Nephron progenitor cell (in vitro differentiated cells): ENCODE data around the gene LIN28B.

ENCODE experiments used
- DNase-seq: peaks from one replicate; pipeline ENCODE4 v3.0.0; 2021
- H3K27ac Mint-ChIP-seq: 2 replicates; pipeline ENCODE4 v1.8.0; 2021; ENCODE audit warnings: mild to moderate bottlenecking, moderate library complexity, mixed read lengths
- H3K27me3 Mint-ChIP-seq: 2 replicates; pipeline ENCODE4 v1.8.0; 2021; ENCODE audit warnings: mild to moderate bottlenecking, low read depth, mixed read lengths; ENCODE audit not compliant: poor library complexity
- H3K36me3 Mint-ChIP-seq: 2 replicates; pipeline ENCODE4 v1.8.0; 2021; ENCODE audit warnings: low read depth, mixed read lengths
- H3K4me1 Mint-ChIP-seq: 2 replicates; pipeline ENCODE4 v1.8.0; 2021; ENCODE audit warnings: mixed read lengths
- H3K4me3 Mint-ChIP-seq: 2 replicates; pipeline ENCODE4 v1.8.0; 2021; ENCODE audit warnings: mild to moderate bottlenecking, moderate library complexity, mixed read lengths
- H3K9me3 Mint-ChIP-seq: 2 replicates; pipeline ENCODE4 v1.8.0; 2021; ENCODE audit warnings: mild to moderate bottlenecking, moderate library complexity, mixed read lengths
- CTCF ChIP-seq: fragments of 200-600 bp; sonication (generic); IDR thresholded peaks from 2 replicates; pipeline ENCODE4 v1.5.0; 2021; ENCODE audit warnings: antibody characterized with exemption

LIN28B gene

DNA sequence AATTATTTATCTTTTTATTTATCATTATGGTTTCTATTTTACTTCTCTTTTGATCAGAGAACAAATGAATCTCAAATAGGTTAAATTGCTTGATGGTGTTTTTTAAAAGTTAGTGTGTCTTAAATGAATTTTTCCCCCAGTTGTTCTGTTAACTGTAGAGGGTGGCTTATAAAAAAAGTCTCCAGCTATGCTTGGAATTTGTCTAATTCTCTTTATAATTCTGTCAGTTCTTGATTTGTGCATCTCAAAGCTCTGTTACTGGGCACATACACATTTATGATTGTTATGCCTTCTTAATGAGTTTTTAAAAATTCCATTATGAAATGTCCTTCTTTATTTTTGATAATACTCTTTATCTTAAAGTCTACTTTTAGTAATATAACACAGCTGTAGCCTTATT is 58.0 kb downstream of the LIN28B start:
- DNase-seq, result no peak
- Mint-ChIP-seq H3K27me3 (no peaks in the 10 kb centered on the region), H3K36me3 (peaks cover 51% of the 10 kb centered on the region), H3K4me3 (no peak overlapping the region), H3K27ac (no peak overlapping the region), H3K9me3 (peaks cover 4% of the 10 kb centered on the region), H3K4me1 (no peaks in the 10 kb centered on the region)
- no peak for TF ChIP-seq CTCF

GRCh38 chr6:105015482-105015881 is 58.6 kb downstream of the LIN28B start:
- Mint-ChIP-seq H3K4me3 (no peak overlapping the region), H3K27ac (peak overlapping the region; percentile 71)

DNA sequence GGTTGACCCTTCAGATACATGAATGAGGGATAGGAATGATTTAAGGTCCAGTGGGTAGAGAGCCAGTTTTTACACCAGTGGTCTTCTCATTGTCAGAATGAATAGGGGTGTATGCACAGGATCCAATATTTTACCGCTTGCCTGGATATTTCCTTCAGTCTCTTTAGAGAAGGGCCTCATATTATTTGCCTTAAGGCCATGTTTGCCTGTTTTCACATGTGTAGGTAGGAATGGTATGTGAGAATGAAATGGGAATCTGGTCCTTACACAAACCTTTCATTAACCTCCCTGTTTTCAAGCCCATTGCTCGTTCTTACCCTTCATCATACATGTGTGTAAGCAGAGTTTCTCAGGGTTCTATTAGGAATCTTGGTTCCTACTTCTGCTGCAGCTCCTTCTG is 62.4 kb downstream of the LIN28B start:
- H3K4me1 Mint-ChIP-seq, result peaks cover 19% of the 10 kb centered on the region
- H3K27ac Mint-ChIP-seq, result peak overlapping the region; percentile 50
- no peaks in the 10 kb centered on the region for H3K9me3 Mint-ChIP-seq
- peaks cover 22% of the 10 kb centered on the region for H3K36me3 Mint-ChIP-seq
- no peak overlapping the region for H3K4me3 Mint-ChIP-seq
- no peak for DNase-seq
- TF ChIP-seq CTCF, result no peak
- no peaks in the 10 kb centered on the region for H3K27me3 Mint-ChIP-seq

More at GRCh38 chr6:105015482-105015881, 58.6 kb downstream of the LIN28B start:
- H3K9me3 Mint-ChIP-seq, result peaks cover 4% of the 10 kb centered on the region
- H3K36me3 Mint-ChIP-seq, result peaks cover 48% of the 10 kb centered on the region
- H3K4me1 Mint-ChIP-seq, result no peaks in the 10 kb centered on the region
- DNase-seq, result no peak
- TF ChIP-seq CTCF, result no peak
- no peaks in the 10 kb centered on the region for H3K27me3 Mint-ChIP-seq

DNA sequence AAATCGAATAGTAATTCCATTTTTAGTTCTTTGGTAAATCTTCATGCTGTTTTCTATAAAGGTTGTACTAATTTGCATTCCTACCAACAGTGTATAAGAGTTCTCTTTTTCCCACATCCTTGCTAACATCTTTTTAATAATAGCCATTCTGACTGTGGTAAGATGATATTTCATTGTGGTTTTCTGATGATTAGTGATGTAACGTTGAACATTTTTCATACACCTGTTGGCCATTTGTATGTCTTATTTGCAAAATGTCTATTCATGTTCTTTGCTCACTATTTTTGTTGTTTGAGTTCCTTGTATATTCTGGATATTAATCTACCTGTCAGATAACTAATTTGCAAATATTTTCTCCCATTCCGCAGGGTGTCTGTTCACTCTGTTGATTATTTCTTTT is 64.5 kb downstream of the LIN28B start:
- H3K4me1 Mint-ChIP-seq, result peaks cover 19% of the 10 kb centered on the region
- H3K36me3 Mint-ChIP-seq, result peaks cover 25% of the 10 kb centered on the region
- peak overlapping the region; percentile 83 for H3K27ac Mint-ChIP-seq
- H3K27me3 Mint-ChIP-seq, result no peaks in the 10 kb centered on the region
- H3K4me3 Mint-ChIP-seq, result no peak overlapping the region
- H3K9me3 Mint-ChIP-seq, result no peaks in the 10 kb centered on the region
- DNase-seq, result no peak
- TF ChIP-seq CTCF, result no peak

- no peak for DNase-seq
- no peaks in the 10 kb centered on the region for H3K27me3 Mint-ChIP-seq
- no peak for TF ChIP-seq CTCF
- peak overlapping the region; percentile 83 for H3K27ac Mint-ChIP-seq
- H3K4me3 Mint-ChIP-seq, result no peak overlapping the region
- H3K4me1 Mint-ChIP-seq, result peaks cover 19% of the 10 kb centered on the region
- H3K36me3 Mint-ChIP-seq, result peaks cover 28% of the 10 kb centered on the region
- no peaks in the 10 kb centered on the region for H3K9me3 Mint-ChIP-seq
These were observed 65.5 kb downstream of the LIN28B start for GRCh38 chr6:105022416-105022815.

DNA sequence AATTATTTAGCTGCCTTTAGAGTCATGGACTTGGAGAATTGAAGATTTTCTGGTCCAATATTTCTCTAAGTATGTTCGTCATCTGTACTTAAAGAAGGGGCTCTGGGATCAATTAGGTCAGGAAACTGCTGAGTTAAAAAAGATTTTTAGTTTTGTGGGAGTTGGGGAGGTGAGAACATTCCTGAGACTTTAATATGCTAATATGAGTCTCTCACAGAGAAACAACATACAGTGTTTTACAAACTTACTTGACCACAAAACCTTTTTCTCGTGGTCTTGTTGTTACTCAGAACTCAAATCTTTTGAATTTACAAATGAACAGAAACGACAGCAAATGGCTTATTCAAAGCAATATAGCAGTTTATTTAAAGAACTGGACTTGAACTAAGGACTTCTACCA is 67.9 kb downstream of the LIN28B start:
- no peak for TF ChIP-seq CTCF
- no peak for DNase-seq
- H3K36me3 Mint-ChIP-seq, result peaks cover 13% of the 10 kb centered on the region
- H3K27me3 Mint-ChIP-seq, result no peaks in the 10 kb centered on the region
- H3K4me1 Mint-ChIP-seq, result peaks cover 19% of the 10 kb centered on the region
- H3K9me3 Mint-ChIP-seq, result no peaks in the 10 kb centered on the region
- peak overlapping the region; percentile 55 for H3K27ac Mint-ChIP-seq
- H3K4me3 Mint-ChIP-seq, result no peak overlapping the region
